WTC11 (cell line): ENCODE measurements around the gene RAMP3. TPM values are rescaled to one million over a fixed set of nuclear protein-coding genes. Genes with fewer than 3 reads are reported as not detected.

ENCODE experiments used
- ATAC-seq: fragments of 200-7000 bp; cut with Tn5 transposase; 2 replicates; pipeline ENCODE4 v1.10.0; 2021; ENCODE audit warnings: mild to moderate bottlenecking, moderate library complexity
- CTCF ChIA-PET: fragments of 300-600 bp; sonication (Branson Sonifier 250); formaldehyde crosslinking; loops from one replicate; lab custom pipeline; 2021; ENCODE audit warnings: antibody characterized with exemption; lab: Charles Lee
- POLR2A ChIA-PET: fragments of 350-600 bp; sonication (Branson Sonifier 250); formaldehyde crosslinking; loops from one replicate; lab custom pipeline; 2021; ENCODE audit warnings: antibody characterized with exemption; lab: Charles Lee
- DNase-seq: peaks from one replicate; pipeline ENCODE4 v3.0.0; 2021; ENCODE audit warnings: low spot score
- H3K27ac Mint-ChIP-seq: 2 replicates; pipeline ENCODE4 v1.8.0; 2021; ENCODE audit warnings: mixed read lengths
- H3K27me3 Mint-ChIP-seq: 2 replicates; pipeline ENCODE4 v1.8.0; 2021; ENCODE audit warnings: low read depth, mild to moderate bottlenecking, moderate library complexity, mixed read lengths
- H3K36me3 Mint-ChIP-seq: 2 replicates; pipeline ENCODE4 v1.8.0; 2021; ENCODE audit warnings: mixed read lengths
- H3K4me1 Mint-ChIP-seq: 2 replicates; pipeline ENCODE4 v1.8.0; 2022; ENCODE audit warnings: mixed read lengths
- H3K4me3 Mint-ChIP-seq: 2 replicates; pipeline ENCODE4 v1.8.0; 2021; ENCODE audit warnings: mild to moderate bottlenecking, moderate library complexity, mixed read lengths
- H3K9me3 Mint-ChIP-seq: 2 replicates; pipeline ENCODE4 v1.8.0; 2021; ENCODE audit warnings: mixed read lengths
- ATF1 ChIP-seq: sonication (generic); formaldehyde crosslinking; IDR thresholded peaks from 2 replicates; pipeline ENCODE4 v1.8.1; 2023; ENCODE audit warnings: mild to moderate bottlenecking, moderate library complexity, missing genetic modification reagents
- CBFB ChIP-seq: sonication (generic); formaldehyde crosslinking; IDR thresholded peaks from 2 replicates; pipeline ENCODE4 v1.8.1; 2022; ENCODE audit warnings: mild to moderate bottlenecking, low read depth, missing genetic modification reagents
- E2F1 ChIP-seq: sonication (generic); formaldehyde crosslinking; IDR thresholded peaks from 2 replicates; pipeline ENCODE4 v1.8.0; 2022; ENCODE audit warnings: mild to moderate bottlenecking, missing genetic modification reagents
- GABPB1 ChIP-seq: sonication (generic); formaldehyde crosslinking; IDR thresholded peaks from 2 replicates; pipeline ENCODE4 v1.8.1; 2023; ENCODE audit warnings: mild to moderate bottlenecking, missing genetic modification reagents
- HMGA2 ChIP-seq: fragments of 250-450 bp; sonication (Bioruptor Pico); IDR thresholded peaks from 2 replicates; pipeline ENCODE4 v1.4.0; 2021; ENCODE audit warnings: mild to moderate bottlenecking, moderate library complexity
- IRF2 ChIP-seq: sonication (generic); formaldehyde crosslinking; IDR thresholded peaks from 2 replicates; pipeline ENCODE4 v1.8.0; 2022; ENCODE audit warnings: low read depth, missing genetic modification reagents, borderline replicate concordance
- JUN ChIP-seq: sonication (generic); formaldehyde crosslinking; IDR thresholded peaks from 2 replicates; pipeline ENCODE4 v1.8.0; 2023; ENCODE audit warnings: mild to moderate bottlenecking, missing genetic modification reagents
- MYBL2 ChIP-seq: sonication (generic); formaldehyde crosslinking; IDR thresholded peaks from 2 replicates; pipeline ENCODE4 v1.8.1; 2023; ENCODE audit warnings: mild to moderate bottlenecking, moderate library complexity, missing genetic modification reagents
- NFE2L1 ChIP-seq: sonication (generic); formaldehyde crosslinking; IDR thresholded peaks from 2 replicates; pipeline ENCODE4 v1.8.1; 2023; ENCODE audit warnings: missing genetic modification reagents
- OVOL2 ChIP-seq: fragments of 250-450 bp; sonication (Bioruptor Pico); IDR thresholded peaks from 2 replicates; pipeline ENCODE4 v1.9.0; 2021; ENCODE audit warnings: mild to moderate bottlenecking, borderline replicate concordance
- RORB ChIP-seq: fragments of 250-450 bp; sonication (Bioruptor Pico); IDR thresholded peaks from 2 replicates; pipeline ENCODE4 v1.9.0; 2021; ENCODE audit warnings: mild to moderate bottlenecking
- SMAD3 ChIP-seq: sonication (generic); formaldehyde crosslinking; IDR thresholded peaks from 2 replicates; pipeline ENCODE4 v1.8.0; 2022; ENCODE audit warnings: missing genetic modification reagents, mild to moderate bottlenecking, borderline replicate concordance
- TEAD4 ChIP-seq: sonication (generic); formaldehyde crosslinking; IDR thresholded peaks from 2 replicates; pipeline ENCODE4 v1.8.0; 2022; ENCODE audit warnings: mild to moderate bottlenecking, missing genetic modification reagents
- TP53 ChIP-seq: sonication (generic); formaldehyde crosslinking; IDR thresholded peaks from 2 replicates; pipeline ENCODE4 v1.8.1; 2023; ENCODE audit warnings: mild to moderate bottlenecking, missing genetic modification reagents
- ZNF121 ChIP-seq: sonication (generic); formaldehyde crosslinking; IDR thresholded peaks from 2 replicates; pipeline ENCODE4 v1.8.0; 2023; ENCODE audit warnings: missing genetic modification reagents
- ZNF138 ChIP-seq: sonication (generic); formaldehyde crosslinking; conservative IDR thresholded peaks from 2 replicates; pipeline ENCODE4 v1.8.1; 2022; ENCODE audit warnings: mild to moderate bottlenecking, moderate library complexity, missing genetic modification reagents
- ZNF512 ChIP-seq: sonication (generic); formaldehyde crosslinking; IDR thresholded peaks from 2 replicates; pipeline ENCODE4 v1.8.1; 2022; ENCODE audit warnings: missing genetic modification reagents, borderline replicate concordance
- total RNA-seq: library from RNA; stranded (reverse); gene quantifications from 3 replicates; pipeline ENCODE4 v1.2.3, GENCODE V29; 2021
- TF ChIP-seq, protein P1 (sequence below): sonication (generic); formaldehyde crosslinking; IDR thresholded peaks from 2 replicates; pipeline ENCODE4 v1.8.0; 2022; ENCODE audit warnings: mild to moderate bottlenecking, missing genetic modification reagents
- TF ChIP-seq, protein P2 (sequence below): sonication (generic); formaldehyde crosslinking; IDR thresholded peaks from 2 replicates; pipeline ENCODE4 v1.8.0; 2022; ENCODE audit warnings: mild to moderate bottlenecking, missing genetic modification reagents
- TF ChIP-seq, protein P3 (sequence below): sonication (generic); formaldehyde crosslinking; IDR thresholded peaks from 2 replicates; pipeline ENCODE4 v1.8.1; 2023; ENCODE audit warnings: mild to moderate bottlenecking, missing genetic modification reagents

RAMP3 gene
- total RNA-seq, 1 experiment from 2014 or later, result 0.85 TPM

DNA sequence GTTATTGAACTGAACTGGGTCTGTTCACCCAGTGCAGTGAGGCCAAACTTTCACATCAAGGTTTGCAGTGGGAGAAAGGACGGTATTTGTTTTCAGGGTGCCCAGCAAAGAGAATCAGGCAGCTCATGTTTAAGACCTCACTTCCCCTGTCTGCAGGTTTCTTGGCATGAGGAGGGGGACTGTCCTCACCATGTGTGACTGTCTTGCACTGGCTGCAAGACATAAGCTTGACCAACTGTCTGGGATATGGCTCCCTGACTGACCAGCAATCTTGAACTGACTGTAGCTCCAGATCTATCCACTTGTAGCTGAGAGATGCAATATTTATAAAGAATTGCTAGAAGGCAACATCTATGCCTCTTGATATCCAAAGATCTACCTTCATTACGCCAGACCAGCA lies 39.9 kb downstream of the RAMP3 start:
- Mint-ChIP-seq H3K9me3 (peaks cover 7% of the 10 kb centered on the region; the same call in 1 of the 2 replicates), H3K27me3 (no peaks in the 10 kb centered on the region; the same call in 1 of the 2 replicates), H3K27ac (no peak overlapping the region), H3K4me3 (no peak overlapping the region), H3K36me3 (no peaks in the 10 kb centered on the region), H3K4me1 (no peaks in the 10 kb centered on the region)
- ChIA-PET CTCF (no interaction called here), POLR2A (no interaction called here)
- no peak for DNase-seq
- no peak for ATAC-seq
- TF ChIP-seq ZNF512 (no peak), SMAD3 (CRISPR knock-in tag) (no peak), RORB (no peak), ZNF138 (CRISPR knock-in tag) (no peak), GABPB1 (no peak), TEAD4 (CRISPR knock-in tag) (no peak), ZNF121 (CRISPR knock-in tag) (no peak), NFE2L1 (no peak)

- peaks cover 2% of the 10 kb centered on the region; the same call in 1 of the 2 replicates for H3K4me1 Mint-ChIP-seq
- ChIA-PET POLR2A (no interaction called here), CTCF (no interaction called here)
- no peak overlapping the region for H3K4me3 Mint-ChIP-seq
- no peak for DNase-seq
- no peak for ATAC-seq
- H3K27ac Mint-ChIP-seq, result no peak overlapping the region
- no peaks in the 10 kb centered on the region; the same call in 1 of the 2 replicates for H3K27me3 Mint-ChIP-seq
- no peaks in the 10 kb centered on the region for H3K36me3 Mint-ChIP-seq
- H3K9me3 Mint-ChIP-seq, result peaks cover 5% of the 10 kb centered on the region; the same call in 1 of the 2 replicates
- TF ChIP-seq TEAD4 (CRISPR knock-in tag) (no peak), IRF2 (CRISPR knock-in tag) (no peak), CBFB (CRISPR knock-in tag) (no peak), HMGA2 (CRISPR knock-in tag) (no peak), RORB (no peak), MYBL2 (CRISPR knock-in tag) (no peak), E2F1 (CRISPR knock-in tag) (no peak)
- TF ChIP-seq, protein P1, sequence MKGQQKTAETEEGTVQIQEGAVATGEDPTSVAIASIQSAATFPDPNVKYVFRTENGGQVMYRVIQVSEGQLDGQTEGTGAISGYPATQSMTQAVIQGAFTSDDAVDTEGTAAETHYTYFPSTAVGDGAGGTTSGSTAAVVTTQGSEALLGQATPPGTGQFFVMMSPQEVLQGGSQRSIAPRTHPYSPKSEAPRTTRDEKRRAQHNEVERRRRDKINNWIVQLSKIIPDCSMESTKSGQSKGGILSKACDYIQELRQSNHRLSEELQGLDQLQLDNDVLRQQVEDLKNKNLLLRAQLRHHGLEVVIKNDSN (CRISPR knock-in tag), result no peak
- TF ChIP-seq, protein P2, sequence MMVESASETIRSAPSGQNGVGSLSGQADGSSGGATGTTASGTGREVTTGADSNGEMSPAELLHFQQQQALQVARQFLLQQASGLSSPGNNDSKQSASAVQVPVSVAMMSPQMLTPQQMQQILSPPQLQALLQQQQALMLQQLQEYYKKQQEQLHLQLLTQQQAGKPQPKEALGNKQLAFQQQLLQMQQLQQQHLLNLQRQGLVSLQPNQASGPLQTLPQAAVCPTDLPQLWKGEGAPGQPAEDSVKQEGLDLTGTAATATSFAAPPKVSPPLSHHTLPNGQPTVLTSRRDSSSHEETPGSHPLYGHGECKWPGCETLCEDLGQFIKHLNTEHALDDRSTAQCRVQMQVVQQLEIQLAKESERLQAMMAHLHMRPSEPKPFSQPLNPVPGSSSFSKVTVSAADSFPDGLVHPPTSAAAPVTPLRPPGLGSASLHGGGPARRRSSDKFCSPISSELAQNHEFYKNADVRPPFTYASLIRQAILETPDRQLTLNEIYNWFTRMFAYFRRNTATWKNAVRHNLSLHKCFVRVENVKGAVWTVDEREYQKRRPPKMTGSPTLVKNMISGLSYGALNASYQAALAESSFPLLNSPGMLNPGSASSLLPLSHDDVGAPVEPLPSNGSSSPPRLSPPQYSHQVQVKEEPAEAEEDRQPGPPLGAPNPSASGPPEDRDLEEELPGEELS, result no peak
These were observed 41.4 kb downstream of the RAMP3 start for GRCh38 chr7:45198986-45199385.

- H3K36me3 Mint-ChIP-seq, result no peaks in the 10 kb centered on the region
- H3K4me3 Mint-ChIP-seq, result no peak overlapping the region
- DNase-seq, result no peak
- CTCF ChIA-PET, result no interaction called here
- POLR2A ChIA-PET, result no interaction called here
- H3K4me1 Mint-ChIP-seq, result peaks cover 2% of the 10 kb centered on the region; the same call in 1 of the 2 replicates
- ATAC-seq, result no peak
- no peaks in the 10 kb centered on the region for H3K27me3 Mint-ChIP-seq
- no peak overlapping the region for H3K27ac Mint-ChIP-seq
- H3K9me3 Mint-ChIP-seq, result peaks cover 5% of the 10 kb centered on the region; the same call in 1 of the 2 replicates
- TF ChIP-seq, protein P2, result no peak
- no peak for TF ChIP-seq E2F1 (CRISPR knock-in tag)
- TF ChIP-seq OVOL2 (CRISPR knock-in tag), result no peak
- no peak for TF ChIP-seq ATF1 (CRISPR knock-in tag)
- TF ChIP-seq HMGA2 (CRISPR knock-in tag), result no peak
- TF ChIP-seq, protein P3, sequence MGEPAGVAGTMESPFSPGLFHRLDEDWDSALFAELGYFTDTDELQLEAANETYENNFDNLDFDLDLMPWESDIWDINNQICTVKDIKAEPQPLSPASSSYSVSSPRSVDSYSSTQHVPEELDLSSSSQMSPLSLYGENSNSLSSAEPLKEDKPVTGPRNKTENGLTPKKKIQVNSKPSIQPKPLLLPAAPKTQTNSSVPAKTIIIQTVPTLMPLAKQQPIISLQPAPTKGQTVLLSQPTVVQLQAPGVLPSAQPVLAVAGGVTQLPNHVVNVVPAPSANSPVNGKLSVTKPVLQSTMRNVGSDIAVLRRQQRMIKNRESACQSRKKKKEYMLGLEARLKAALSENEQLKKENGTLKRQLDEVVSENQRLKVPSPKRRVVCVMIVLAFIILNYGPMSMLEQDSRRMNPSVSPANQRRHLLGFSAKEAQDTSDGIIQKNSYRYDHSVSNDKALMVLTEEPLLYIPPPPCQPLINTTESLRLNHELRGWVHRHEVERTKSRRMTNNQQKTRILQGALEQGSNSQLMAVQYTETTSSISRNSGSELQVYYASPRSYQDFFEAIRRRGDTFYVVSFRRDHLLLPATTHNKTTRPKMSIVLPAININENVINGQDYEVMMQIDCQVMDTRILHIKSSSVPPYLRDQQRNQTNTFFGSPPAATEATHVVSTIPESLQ (CRISPR knock-in tag), result no peak
- TF ChIP-seq JUN (CRISPR knock-in tag), result no peak
- TF ChIP-seq ZNF512, result no peak
- TF ChIP-seq TP53 (CRISPR knock-in tag), result no peak
These were observed 41.9 kb downstream of the RAMP3 start for GRCh38 chr7:45199506-45199905.
